Measurements from ENCODE around the gene SLC2A13.

DNA sequence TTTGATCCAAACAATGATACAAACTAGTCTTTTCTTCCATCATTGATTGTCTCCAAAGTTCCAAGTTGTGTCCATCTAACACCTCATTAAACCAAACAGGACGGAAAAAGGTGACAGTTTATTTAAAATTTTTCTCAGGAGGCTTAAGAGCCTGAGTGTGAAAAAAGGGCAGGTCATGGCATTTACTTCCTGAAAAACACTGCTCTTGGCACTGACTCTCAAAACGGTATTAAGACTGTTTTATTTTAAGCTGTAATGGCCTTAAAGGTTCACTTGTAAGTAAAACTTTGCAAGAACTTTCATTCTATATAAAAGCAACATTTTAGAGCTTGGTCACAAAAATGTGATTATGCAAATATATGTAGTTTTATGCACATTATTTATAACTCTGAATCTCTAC lies 222.5 kb downstream of the SLC2A13 start:
- TF ChIP-seq, protein P1, sequence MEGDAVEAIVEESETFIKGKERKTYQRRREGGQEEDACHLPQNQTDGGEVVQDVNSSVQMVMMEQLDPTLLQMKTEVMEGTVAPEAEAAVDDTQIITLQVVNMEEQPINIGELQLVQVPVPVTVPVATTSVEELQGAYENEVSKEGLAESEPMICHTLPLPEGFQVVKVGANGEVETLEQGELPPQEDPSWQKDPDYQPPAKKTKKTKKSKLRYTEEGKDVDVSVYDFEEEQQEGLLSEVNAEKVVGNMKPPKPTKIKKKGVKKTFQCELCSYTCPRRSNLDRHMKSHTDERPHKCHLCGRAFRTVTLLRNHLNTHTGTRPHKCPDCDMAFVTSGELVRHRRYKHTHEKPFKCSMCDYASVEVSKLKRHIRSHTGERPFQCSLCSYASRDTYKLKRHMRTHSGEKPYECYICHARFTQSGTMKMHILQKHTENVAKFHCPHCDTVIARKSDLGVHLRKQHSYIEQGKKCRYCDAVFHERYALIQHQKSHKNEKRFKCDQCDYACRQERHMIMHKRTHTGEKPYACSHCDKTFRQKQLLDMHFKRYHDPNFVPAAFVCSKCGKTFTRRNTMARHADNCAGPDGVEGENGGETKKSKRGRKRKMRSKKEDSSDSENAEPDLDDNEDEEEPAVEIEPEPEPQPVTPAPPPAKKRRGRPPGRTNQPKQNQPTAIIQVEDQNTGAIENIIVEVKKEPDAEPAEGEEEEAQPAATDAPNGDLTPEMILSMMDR (IDR thresholded peaks at IDR 0.05 in 2 of 3, conservative IDR thresholded peaks at IDR 0.05 in 1 of 3; ENCODE audit: control insufficient read depth in 2 of 3, extremely low read depth in 1 of 3, insufficient read depth in 1 of 3, low read depth in 3 of 3, low read length in 3 of 3), result no peak
- TF ChIP-seq, protein P2, sequence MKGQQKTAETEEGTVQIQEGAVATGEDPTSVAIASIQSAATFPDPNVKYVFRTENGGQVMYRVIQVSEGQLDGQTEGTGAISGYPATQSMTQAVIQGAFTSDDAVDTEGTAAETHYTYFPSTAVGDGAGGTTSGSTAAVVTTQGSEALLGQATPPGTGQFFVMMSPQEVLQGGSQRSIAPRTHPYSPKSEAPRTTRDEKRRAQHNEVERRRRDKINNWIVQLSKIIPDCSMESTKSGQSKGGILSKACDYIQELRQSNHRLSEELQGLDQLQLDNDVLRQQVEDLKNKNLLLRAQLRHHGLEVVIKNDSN (IDR thresholded peaks at IDR 0.05; ENCODE audit: borderline replicate concordance, extremely low read length, insufficient read depth, low read depth, low read length), result no peak
- TF ChIP-seq EGR1 (IDR thresholded peaks at IDR 0.05; ENCODE audit: borderline replicate concordance in 1 of 2, low read depth in 2 of 2, low read length in 2 of 2) (no peak), CREM (IDR thresholded peaks at IDR 0.05; ENCODE audit: low read depth) (no peak), FOS (IDR thresholded peaks at IDR 0.05; ENCODE audit: borderline replicate concordance, extremely low read depth, insufficient read length) (no peak)
- TF ChIP-seq, protein P3, sequence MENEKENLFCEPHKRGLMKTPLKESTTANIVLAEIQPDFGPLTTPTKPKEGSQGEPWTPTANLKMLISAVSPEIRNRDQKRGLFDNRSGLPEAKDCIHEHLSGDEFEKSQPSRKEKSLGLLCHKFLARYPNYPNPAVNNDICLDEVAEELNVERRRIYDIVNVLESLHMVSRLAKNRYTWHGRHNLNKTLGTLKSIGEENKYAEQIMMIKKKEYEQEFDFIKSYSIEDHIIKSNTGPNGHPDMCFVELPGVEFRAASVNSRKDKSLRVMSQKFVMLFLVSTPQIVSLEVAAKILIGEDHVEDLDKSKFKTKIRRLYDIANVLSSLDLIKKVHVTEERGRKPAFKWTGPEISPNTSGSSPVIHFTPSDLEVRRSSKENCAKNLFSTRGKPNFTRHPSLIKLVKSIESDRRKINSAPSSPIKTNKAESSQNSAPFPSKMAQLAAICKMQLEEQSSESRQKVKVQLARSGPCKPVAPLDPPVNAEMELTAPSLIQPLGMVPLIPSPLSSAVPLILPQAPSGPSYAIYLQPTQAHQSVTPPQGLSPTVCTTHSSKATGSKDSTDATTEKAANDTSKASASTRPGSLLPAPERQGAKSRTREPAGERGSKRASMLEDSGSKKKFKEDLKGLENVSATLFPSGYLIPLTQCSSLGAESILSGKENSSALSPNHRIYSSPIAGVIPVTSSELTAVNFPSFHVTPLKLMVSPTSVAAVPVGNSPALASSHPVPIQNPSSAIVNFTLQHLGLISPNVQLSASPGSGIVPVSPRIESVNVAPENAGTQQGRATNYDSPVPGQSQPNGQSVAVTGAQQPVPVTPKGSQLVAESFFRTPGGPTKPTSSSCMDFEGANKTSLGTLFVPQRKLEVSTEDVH (IDR thresholded peaks at IDR 0.05; ENCODE audit: low read depth, partially characterized antibody), result no peak
- TF ChIP-seq, protein P4, sequence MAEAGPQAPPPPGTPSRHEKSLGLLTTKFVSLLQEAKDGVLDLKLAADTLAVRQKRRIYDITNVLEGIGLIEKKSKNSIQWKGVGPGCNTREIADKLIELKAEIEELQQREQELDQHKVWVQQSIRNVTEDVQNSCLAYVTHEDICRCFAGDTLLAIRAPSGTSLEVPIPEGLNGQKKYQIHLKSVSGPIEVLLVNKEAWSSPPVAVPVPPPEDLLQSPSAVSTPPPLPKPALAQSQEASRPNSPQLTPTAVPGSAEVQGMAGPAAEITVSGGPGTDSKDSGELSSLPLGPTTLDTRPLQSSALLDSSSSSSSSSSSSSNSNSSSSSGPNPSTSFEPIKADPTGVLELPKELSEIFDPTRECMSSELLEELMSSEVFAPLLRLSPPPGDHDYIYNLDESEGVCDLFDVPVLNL (IDR thresholded peaks at IDR 0.05; ENCODE audit: low read depth, low read length), result no peak

Measured in GM12878 (cell line).